NB4 (cell line): ENCODE measurements around the gene DDX5.
"Not testable (repeated sequence)": the region's sequence is repeated elsewhere in the genome, so short reads cannot be mapped to it uniquely, and the experiment has no call there.

Experiments used
- DNase-seq: peaks from one replicate; pipeline ENCODE4 v3.0.0; 2010; ENCODE audit warnings: low read depth
- H3K4me3 ChIP-seq: one replicate; pipeline ENCODE4 v1.5.1; 2011; ENCODE audit warnings: mild to moderate bottlenecking, low read depth, low read length, moderate library complexity
- MAX ChIP-seq: IDR thresholded peaks from 2 replicates; pipeline ENCODE4 v1.6.1; 2011; ENCODE audit warnings: low read depth, low read length
- MYC ChIP-seq: IDR thresholded peaks from 2 replicates; pipeline ENCODE4 v1.6.1; 2011; ENCODE audit warnings: low read depth, low read length
- POLR2A ChIP-seq: IDR thresholded peaks from 2 replicates; pipeline ENCODE4 v1.6.1; 2011; ENCODE audit warnings: mild to moderate bottlenecking; ENCODE audit not compliant: insufficient read length; ENCODE audit errors: extremely low read depth
- TF ChIP-seq, protein P1 (sequence below): IDR thresholded peaks from one replicate; pipeline ENCODE4 v1.5.1; 2012; ENCODE audit warnings: low read depth, low read length

The DDX5 gene

GRCh38 chr17:64477849-64478248 is 28.2 kb downstream of the DDX5 start:
- no peak for DNase-seq
- H3K4me3 ChIP-seq = no peak overlapping the region
- TF ChIP-seq POLR2A = no peak
- TF ChIP-seq MYC = no peak
- TF ChIP-seq, protein P1, sequence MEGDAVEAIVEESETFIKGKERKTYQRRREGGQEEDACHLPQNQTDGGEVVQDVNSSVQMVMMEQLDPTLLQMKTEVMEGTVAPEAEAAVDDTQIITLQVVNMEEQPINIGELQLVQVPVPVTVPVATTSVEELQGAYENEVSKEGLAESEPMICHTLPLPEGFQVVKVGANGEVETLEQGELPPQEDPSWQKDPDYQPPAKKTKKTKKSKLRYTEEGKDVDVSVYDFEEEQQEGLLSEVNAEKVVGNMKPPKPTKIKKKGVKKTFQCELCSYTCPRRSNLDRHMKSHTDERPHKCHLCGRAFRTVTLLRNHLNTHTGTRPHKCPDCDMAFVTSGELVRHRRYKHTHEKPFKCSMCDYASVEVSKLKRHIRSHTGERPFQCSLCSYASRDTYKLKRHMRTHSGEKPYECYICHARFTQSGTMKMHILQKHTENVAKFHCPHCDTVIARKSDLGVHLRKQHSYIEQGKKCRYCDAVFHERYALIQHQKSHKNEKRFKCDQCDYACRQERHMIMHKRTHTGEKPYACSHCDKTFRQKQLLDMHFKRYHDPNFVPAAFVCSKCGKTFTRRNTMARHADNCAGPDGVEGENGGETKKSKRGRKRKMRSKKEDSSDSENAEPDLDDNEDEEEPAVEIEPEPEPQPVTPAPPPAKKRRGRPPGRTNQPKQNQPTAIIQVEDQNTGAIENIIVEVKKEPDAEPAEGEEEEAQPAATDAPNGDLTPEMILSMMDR = no peak
- no peak for TF ChIP-seq MAX

- DNase-seq = no peak
- TF ChIP-seq POLR2A = no peak
- TF ChIP-seq MYC = no peak
- TF ChIP-seq MAX = no peak
- TF ChIP-seq, protein P1 = no peak
- no peak overlapping the region for H3K4me3 ChIP-seq
Measured at GRCh38 chr17:64472564-64472963, 33.5 kb downstream of the DDX5 start.

- DNase-seq = no peak
- TF ChIP-seq, protein P1 = no peak
- TF ChIP-seq POLR2A (no peak), MYC (no peak), MAX (no peak)
Measured at GRCh38 chr17:64471440-64471839, 34.6 kb downstream of the DDX5 start.

DNA sequence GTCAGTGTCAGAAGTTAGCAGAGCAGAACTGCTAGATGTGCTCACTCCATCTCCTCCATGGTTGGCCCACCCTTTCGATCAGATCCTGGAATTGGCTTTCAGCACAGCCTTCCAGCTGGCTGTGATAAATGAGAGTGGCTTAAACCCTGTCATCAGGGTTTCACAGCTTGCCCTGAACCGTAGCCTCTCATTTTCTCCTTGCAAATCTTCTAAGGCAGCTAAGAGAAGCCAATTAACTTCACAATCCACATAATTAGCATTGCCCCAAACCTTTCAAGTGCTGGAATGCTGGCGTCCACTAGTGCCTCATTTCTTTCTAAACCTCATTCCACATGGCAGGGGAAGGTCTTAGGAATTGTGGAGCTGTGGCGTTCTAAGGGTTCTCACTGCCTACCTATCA is 35.5 kb downstream of the DDX5 start:
- DNase-seq = no peak
- TF ChIP-seq POLR2A (no peak), MAX (no peak), MYC (no peak)
- TF ChIP-seq, protein P1 = no peak

More at GRCh38 chr17:64471440-64471839, 34.6 kb downstream of the DDX5 start:
- H3K4me3 ChIP-seq = no peak overlapping the region

DNA sequence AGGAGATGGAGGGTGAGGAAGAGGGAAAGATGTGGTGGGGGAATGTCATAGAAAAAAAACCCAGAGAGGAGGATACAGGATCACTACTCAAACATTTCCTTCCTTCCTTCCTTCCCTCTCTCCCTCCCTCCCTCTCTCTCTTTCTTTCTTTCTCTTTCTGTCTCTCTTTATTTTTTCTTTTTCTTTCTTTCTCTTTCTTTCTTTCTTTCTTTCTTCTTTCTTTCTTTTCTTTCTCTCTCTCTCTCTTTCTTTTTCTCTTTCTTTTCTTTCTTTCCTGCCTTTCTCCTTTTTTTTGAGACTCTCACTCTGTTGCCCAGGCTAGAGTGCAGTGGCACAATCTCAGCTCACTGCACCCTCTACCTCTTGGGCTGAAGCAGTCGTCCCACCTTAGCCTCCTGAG is 39.3 kb downstream of the DDX5 start:
- DNase-seq, H3K4me3 ChIP-seq: not testable (repeated sequence)

More for the DNA sequence above, 35.5 kb downstream of the DDX5 start:
- H3K4me3 ChIP-seq = no peak overlapping the region

DNA sequence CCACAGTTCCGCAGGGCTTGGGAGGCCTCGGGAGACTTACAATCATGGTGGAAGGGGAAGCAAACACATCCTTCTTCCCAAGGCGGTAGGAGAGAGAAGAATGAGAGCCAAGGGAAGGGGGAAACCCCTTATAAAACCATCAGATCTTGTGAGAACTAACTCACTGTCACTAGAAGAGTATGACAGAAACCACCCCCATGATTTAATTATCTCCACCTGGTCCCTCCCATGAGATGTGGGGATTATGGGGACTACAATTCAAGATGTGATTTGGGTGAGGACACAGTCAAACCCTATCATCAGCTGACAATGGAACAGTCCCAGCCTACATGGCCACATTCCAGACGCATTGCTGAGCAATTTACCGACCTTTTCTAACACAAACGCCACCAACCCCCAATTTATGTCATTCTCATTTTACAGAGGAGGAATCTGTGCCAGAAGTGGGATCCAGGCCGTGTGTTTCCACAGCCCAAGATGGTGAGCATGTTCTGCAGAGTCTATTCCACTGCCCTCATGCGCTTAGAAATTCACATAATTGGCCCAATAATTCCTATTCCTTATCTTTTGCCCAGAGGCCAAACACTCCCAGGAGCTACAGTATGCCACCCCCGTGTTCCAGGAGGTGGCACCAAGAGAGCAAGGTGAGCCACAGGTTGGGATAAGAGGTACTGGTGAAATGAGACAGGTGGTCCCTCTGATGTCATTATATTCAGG is 39.9 kb downstream of the DDX5 start:
- TF ChIP-seq POLR2A (no peak), MYC (no peak), MAX (no peak)
- TF ChIP-seq, protein P1 = no peak
- H3K4me3 ChIP-seq = no peak overlapping the region
- no peak for DNase-seq
